ENCODE results near the gene FOXR1.

DNA sequence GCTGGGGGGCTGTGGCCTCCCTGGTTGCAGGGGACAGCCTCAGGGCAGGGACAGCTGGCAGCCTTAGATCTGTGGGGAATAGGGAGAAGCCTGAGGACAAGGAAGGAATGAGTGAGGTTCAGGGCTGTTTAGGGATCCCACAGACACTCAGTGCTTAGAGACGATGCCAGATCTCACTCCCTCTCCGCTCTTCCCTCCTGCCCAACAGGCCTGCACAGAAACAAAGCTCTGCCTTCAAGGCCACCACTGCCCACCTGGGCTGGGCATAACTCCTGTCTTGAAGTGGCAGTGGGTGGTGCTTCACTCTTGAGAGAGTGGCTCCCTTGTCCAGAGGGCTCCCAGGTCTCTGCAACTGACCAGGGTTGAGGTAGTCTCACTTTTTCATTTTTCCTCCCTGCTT lies 13.3 kb downstream of the FOXR1 start:
- TF ChIP-seq, protein P1, sequence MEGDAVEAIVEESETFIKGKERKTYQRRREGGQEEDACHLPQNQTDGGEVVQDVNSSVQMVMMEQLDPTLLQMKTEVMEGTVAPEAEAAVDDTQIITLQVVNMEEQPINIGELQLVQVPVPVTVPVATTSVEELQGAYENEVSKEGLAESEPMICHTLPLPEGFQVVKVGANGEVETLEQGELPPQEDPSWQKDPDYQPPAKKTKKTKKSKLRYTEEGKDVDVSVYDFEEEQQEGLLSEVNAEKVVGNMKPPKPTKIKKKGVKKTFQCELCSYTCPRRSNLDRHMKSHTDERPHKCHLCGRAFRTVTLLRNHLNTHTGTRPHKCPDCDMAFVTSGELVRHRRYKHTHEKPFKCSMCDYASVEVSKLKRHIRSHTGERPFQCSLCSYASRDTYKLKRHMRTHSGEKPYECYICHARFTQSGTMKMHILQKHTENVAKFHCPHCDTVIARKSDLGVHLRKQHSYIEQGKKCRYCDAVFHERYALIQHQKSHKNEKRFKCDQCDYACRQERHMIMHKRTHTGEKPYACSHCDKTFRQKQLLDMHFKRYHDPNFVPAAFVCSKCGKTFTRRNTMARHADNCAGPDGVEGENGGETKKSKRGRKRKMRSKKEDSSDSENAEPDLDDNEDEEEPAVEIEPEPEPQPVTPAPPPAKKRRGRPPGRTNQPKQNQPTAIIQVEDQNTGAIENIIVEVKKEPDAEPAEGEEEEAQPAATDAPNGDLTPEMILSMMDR (IDR thresholded peaks at IDR 0.05; ENCODE audit: low read depth, low read length) = no peak
- TF ChIP-seq MYC (IDR thresholded peaks at IDR 0.05; ENCODE audit: low read depth, low read length) = no peak
- no peak for TF ChIP-seq POLR2A (IDR thresholded peaks at IDR 0.05; ENCODE audit: extremely low read depth, insufficient read length)
